Myocyte (in vitro differentiated cells): ENCODE data around the gene SYNGR1. TPM values are rescaled to one million over a fixed set of nuclear protein-coding genes. Genes with fewer than 3 reads are reported as not detected.
"Not testable (repeated sequence)": the region's sequence is repeated elsewhere in the genome, so short reads cannot be mapped to it uniquely, and the experiment has no call there.

ENCODE experiments used
- DNase-seq: peaks from one replicate; pipeline ENCODE4 v3.0.0-alpha.2; 2012; ENCODE audit warnings: low read depth
- total RNA-seq: library from RNA; depleted of rRNA; stranded (reverse); fragments of >200 nt; gene quantifications from 2 replicates; pipeline ENCODE4 v1.2.3, GENCODE V29; 2014

The SYNGR1 gene
- total RNA-seq, 1 donor from 2014 or later = 0.29 TPM

- DNase-seq = no peak
These were observed 1.2 kb downstream of the SYNGR1 start for GRCh38 chr22:39350757-39351688.

DNA sequence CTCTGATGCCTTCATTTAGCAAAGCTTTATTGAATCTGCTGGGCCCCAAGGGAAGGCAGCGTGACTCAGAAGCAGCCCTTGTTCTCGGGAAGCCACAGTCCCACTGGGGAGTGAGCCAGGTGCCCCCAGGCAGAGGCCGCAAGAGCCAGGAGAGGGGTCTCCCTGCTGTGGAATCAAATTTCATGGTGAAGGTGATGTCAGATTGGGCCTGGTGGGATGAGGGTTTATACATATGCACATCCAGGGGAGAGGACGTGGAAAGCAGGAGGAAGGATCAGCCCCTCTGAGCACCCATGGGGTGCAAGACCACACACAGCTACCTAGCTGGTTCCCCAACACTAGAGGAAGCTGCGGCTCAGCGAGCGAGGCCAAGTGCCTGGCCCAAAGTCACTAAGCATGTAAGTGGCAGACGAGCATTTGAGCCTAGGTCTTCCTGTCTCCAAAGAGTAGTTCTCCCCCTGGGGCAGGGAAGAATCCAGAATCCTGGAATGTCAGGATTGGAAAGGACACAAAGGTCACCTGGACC is 2.0 kb downstream of the SYNGR1 start:
- DNase-seq = no peak

DNA sequence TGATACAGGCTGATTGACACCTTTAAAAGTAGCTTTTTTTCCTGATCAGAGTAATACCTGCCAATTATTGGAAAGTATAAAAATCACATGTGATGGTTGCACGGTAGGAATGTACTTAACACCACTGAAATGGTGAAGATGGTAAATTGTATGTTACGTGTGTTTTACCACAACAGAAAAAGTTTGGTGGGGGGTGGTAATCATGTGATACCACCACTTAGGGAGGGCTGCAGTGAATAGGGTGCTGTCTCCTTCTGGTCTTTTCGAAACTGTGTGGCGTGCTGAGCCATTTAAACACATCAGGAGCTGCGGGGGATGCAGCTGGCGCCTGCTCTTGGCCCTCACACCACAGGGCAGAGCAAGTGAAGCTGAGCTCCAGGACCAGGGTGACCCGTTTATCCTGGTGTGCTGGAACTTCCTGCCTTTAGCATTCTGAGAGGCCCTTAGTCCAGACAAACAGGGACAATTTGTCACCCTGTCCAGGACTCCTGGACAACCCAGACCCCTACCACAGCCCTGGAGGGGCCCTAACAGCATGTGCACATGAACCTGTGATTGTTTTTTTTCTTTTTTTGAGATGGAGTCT is 2.6 kb downstream of the SYNGR1 start:
- no peak for DNase-seq

DNA sequence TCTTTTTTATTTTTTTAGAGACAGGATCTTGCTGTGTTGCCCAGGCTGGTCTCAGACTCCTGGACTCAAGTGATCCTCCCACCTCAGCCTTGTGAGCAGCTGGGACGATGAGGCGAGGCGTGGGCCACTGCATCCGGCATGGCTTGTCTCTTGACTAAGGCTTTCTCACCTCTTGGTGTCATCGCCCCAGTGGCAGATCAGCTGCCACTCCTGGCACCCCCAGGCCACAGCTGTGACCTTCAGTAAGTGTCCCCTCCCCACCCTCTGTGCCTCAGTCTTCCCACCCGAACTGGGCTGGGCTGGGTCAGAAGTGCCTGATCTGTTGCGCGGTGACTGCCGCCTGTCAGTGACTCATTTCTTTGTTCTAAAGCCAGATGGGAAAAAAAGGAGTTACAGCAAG is 3.6 kb downstream of the SYNGR1 start:
- peak; percentile 24 for DNase-seq

DNA sequence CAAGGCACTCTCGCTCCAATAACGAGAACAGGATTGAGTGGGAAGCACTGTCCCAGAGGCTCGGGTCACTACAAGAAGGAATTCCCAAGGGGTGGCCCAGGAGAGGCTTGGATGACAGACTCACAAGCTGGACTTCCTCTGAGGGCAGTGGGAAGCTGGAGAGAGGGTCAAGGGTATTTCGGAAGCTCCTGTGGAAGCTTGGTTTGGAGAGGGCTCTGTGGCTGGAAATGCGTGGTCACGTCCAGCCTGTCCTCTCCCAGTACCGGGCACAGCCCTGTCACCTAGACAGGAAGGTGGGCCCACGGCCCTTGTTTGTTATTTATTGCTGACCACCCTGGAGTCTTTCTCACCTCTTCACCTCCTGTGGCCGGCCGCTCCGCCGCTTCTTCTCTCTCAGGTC is 5.3 kb downstream of the SYNGR1 start:
- no peak for DNase-seq

DNA sequence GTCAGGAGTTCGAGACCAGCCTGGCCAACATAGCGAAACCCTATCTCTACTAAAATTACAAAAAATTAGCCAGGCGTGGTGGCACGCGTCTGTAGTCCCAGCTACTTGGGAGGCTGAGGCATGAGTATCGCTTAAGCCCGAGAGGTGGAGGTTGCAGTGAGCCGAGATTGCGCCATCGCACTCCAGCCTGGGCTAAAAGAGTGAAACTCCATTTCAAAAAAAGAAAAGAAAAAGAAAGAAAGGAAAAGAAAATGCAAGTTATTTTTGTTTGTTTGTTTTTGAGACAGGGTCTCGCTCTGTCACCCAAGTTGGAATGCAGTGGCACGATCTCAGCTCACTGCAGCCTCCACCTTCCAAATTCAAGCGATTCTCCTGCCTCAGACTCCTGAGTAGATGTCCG is 6.0 kb downstream of the SYNGR1 start:
- DNase-seq = not testable (repeated sequence)

- peak; percentile 21 for DNase-seq
These were observed 6.7 kb downstream of the SYNGR1 start for GRCh38 chr22:39356464-39356863.

DNA sequence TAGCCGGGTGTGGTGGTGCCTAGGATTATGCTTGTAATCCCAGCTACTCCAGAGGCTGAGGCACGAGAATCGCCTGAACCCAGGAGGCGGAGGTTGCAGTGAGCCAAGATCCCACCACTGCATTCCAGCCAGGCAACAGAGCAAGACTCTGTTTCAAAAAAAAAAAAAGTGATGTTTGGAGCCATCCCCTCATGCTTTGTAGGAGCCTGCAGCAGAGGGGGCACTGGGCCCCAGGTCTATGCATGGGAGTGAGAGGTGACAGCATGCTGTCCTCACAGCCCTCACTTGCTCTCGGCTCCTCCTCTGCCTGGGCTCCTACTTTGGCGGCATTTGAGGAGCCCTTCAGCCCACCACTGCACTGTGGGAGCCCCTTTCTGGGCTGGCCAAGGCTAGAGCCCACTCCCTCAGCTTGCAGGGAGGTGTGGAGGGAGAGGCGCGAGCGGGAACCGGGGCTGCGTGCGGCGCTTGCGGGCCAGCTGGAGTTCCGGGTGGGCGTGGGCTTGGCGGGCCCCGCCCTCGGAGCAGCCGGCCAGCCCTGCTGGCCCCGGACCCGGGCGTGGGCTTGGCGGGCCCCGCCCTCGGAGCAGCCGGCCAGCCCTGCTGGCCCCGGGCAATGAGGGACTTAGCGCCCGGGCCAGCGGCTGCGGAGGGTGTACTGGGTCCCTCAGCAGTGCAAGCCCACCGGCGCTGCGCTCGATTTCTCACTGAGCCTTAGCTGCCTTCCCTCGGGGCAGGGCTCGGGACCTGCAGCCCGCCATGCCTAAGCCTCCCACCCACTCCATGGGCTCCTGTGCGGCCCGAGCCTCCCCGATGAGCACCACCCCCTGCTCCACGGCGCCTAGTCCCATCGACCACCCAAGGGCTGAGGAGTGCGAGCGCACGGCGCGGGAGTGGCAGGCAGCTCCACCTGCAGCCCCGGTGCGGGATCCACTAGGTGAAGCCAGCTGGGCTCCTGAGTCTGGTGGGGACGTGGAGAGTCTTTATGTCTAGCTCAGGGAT is 7.6 kb downstream of the SYNGR1 start:
- not testable (repeated sequence) for DNase-seq

DNA sequence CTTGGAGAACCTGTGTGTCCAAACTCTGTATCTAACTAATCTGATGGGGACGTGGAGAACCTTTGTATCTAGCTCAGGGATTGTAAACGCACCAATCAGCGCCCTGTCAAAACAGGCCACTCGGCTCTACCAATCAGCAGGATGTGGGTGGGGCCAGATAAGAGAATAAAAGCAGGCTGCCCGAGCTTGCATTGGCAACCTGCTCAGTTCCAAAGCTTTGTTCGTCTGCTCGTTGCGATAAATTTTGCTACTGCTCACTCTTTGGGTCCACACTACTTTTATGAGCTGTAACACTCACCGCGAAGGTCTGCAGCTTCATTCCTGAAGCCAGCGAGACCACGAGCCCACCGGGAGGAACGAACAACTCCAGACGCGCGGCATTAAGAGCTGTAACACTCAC is 8.4 kb downstream of the SYNGR1 start:
- not testable (repeated sequence) for DNase-seq

DNA sequence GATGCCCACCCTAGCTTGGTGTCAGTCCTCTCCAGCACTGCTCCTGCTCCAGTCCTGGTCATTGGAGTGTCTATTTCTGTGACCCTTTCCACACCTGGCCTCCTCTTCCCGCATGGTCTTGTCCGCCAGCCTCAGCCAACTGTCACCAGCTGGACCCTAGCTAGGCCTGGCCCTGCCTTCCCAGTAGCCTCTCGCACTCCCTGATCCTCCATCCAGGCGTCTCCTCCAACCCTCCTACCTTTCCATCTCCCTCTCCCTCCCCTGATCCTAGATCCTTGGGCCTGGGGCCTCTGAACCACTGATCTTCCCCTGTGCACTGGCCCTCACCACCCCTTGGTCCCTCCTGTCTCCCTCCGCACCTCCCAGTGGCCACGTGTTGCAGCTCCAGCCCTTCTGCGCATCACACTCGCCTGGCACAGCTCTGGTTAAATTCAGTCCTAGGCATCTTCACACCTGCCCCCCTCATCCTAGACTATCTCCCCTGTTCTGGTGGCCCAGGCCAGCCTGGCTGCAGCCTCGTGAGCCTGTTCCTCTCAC is 9.9 kb downstream of the SYNGR1 start:
- no peak for DNase-seq

DNA sequence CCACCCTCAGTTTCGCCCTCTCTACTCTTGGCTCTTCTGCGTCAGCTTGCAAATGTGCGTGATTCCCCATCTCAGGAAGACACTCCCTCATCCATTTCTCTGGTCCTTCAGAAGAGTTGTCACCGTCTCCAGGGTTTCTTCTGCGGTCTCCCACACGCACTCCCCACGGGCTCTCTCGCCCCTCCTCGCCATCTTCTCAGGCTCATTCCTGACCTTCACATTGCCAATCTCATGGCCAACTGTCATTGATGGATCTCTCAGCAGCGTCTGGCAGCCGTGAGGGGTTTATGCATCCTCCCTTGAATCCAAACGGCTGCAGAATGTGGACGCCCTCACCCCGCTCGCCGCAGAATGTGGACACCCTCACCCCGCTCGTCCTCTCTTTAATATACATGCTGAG is 10.5 kb downstream of the SYNGR1 start:
- DNase-seq = no peak

DNA sequence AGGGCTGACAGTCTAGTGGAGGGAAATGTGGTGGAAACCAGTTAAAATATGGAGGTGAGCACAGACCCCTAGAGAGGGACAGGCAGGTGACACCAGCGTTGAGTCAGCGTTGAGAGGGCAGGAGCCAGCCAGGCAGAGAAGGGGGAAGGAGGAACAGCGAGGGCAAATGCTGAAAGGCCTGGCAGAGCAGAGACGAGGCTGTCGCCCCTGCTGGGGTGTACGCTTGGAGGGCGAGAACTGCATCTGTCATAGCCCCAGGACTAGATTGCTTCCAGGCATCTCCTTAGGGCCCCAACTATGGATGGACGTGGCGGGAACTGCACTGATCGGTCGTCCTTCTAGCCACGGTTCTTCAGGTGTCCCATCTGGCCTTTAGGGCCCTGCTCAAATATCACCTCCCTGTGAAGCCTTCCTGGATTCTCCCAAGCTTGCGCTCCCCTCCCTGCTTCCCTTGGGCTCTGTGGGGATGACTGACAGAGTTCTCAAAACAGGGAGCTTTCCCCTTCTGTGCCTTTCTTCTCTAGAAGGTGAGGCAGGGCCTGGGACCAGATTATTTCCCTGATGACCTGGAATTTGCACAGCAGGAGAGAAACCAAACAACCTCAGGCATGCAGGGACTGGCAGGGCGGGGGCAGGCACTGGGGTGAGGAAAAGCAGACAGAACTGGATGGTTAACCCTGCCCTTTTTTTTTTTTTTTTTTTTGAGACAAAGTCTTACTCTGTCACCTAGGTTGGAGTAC is 11.1 kb downstream of the SYNGR1 start:
- no peak for DNase-seq

DNA sequence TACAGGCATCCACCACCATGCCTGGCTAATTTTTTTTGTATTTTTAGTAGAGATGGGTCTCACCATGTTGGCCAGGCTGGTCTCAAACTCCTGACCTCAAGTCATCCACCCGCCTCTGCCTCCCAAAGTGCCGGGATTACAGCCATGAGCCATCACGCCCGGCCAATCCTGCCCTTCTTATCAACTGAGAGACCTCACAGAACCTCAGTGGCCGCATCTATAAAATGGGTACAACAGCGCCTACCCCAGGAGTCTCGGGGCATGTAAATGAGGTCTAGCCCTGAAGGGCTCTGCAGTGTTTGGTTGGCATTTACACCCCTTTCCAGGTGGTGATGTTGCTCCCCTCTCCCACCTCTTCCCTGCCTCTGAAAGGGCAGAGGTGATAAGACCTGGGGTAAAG is 11.7 kb downstream of the SYNGR1 start:
- no peak for DNase-seq

- DNase-seq = no peak
These were observed 12.5 kb downstream of the SYNGR1 start for GRCh38 chr22:39362271-39362670.

DNA sequence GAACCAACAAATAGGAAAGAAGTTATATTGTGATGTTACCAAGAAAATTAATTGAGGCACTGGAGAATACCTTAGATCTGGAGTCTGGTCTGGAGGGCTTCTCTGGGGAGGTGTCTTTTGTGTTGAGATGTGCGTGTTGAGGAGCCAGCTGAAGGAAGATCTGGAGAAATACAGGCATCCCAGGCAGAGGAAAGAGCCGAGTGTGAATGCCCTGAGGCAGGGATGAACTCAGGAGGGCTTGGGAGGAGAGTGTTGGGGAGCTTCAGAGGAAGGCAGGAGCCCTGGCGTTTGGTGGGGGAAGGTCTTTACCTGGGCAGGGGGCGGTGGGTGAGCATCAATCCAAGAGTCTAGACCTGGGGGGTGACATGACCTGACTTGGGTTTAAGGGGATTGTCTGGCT is 13.1 kb downstream of the SYNGR1 start:
- DNase-seq = no peak

DNA sequence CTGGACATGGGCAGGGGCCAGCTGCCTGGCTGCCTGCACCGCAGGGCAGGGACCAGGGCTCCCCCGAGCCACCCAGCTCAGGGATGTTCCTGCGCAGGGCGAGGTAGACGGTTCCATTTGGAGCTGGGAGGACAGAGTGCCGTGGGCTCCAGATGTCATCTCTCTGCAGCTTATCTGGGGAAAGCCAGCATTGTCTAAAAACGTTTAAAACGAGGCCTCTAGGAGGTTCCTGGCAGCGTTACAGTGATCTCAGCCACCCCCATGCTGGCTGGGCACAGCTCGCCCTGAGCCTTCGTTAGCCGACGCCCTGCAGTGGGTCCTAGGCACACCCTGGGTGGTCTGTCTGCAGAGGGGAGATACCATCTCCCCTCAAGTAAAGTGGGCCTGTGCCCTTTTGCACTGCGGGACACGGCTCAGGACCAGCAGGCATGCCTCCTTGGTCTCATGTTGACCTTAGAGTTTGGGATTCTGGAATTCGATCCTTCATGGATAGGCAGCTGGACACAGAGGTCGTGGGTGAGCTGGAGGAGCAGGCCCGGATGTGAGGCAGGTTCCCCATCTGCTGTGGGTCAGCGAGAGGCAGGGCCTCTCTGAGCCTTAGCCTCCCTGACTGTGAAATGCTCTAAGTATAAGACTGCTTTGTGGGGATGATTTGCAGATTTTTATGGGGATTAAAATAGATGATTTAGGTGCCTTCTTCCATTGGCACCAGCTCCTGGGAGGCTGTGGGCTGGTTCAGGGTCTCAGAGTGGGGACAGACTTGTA is 14.1 kb downstream of the SYNGR1 start:
- DNase-seq = no peak

DNA sequence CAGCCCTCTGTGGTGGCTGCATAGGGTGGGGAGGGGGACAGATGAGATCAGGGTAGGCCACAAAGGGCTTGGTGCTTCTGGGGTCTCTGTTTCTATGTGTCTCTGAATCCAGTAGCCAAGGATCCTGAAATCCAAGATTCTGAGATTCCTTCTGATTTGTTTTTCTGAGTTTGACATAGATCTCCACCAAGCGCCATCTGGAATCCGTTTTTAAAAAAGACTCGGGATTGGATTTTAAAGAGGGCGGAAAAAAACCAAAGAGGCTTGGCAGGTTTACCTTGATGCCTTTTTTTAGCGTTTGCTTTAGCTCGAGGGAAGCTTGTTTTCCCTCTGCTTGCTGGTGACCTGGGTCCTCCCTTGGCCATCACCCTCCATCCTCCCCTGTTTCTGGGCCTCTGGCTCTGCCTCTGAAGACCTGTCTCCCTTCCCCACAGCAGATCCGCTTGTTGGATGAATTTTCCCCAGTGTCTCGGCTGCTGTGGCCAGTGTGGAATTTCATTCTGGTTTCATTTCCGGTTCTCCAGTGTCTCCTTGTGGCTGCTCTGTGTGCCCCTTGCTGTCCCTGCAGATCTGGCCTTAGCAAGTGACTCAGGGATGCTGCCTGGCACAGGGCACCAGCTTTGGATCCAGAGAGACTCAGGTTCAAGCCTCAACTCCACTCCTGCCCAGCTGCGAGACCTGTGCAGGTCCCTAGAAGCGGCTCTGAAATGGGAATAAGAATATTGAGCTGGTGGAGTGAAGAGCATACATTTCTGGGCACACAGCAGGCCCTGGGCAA is 15.1 kb downstream of the SYNGR1 start:
- peak; percentile 42 for DNase-seq

GRCh38 chr22:39365492-39365780 is 15.6 kb downstream of the SYNGR1 start:
- no peak for DNase-seq

DNA sequence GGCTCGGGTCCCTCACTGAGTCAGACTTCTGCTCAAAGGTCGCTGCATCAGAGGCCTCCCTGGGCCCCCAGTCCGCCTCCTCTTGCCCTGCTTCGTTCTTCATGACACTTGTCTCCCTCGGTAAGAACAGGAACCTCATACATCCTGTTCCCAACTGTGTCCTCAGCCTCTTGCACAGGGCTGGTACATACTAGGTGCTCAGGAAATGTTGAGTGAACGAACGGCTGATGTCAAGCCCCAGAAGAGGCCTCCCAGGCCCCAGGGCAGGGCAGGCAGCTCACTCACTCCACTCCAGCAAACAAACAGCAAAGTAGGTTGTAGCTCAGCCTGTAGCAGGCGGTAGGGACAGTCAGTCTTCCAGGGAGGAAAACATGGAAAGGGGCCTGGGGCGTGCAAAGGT is 17.2 kb downstream of the SYNGR1 start:
- no peak for DNase-seq
